Breast epithelium (tissue), 3 donors: ENCODE data around the gene CACNA2D4.

Experiments
- POLR2AphosphoS5 ChIP-seq, 3 donors: sonication (generic); formaldehyde crosslinking; IDR thresholded peaks; one replicate each; pipeline ENCODE4 v1.6.1; 2017; ENCODE audit warnings: antibody characterized with exemption in 3 of 3
- TF ChIP-seq, protein P1 (sequence below), 3 donors: fragments of 450-650 bp; IDR thresholded peaks; one replicate each; pipeline ENCODE4 v1.5.1; 2016 to 2017; ENCODE audit warnings: antibody characterized with exemption in 3 of 3, mild to moderate bottlenecking in 3 of 3, moderate library complexity in 3 of 3

DNA sequence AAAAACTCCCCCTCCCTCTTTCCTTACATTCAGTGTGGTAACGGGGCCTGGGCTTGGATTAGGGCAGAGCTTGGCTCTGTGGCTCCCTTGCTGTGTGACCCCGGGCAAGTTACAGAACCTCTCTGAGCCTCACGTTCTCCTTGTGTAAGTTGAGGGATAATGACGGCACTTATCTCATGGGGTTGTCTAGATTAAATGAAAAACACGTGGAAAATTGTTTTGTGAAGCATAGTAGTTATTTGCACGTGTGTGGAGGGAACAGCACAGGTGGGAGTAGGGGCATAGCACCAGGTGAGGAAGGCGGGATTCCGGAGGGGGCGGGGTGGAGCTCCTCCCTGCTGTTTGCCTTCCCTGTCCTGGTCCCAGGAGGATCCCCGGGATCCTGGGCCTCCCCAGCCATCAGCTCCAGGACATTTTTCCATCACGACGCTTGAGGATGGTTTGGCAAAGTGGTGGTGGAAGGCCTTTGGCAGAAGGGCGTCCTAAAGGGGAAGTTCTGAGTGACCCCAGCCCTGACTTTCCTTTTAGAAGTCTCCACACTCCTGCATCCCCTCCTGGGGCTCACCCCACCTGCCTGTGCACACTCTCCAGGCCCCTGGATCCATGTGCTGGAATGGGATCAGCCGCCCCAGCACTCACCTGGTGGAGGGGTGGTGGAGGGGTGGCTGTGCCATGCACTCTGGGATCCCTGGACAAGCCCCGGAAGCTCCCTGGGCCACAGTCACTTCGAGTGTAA, 75.4 kb downstream of the CACNA2D4 start:
- TF ChIP-seq, protein P1, sequence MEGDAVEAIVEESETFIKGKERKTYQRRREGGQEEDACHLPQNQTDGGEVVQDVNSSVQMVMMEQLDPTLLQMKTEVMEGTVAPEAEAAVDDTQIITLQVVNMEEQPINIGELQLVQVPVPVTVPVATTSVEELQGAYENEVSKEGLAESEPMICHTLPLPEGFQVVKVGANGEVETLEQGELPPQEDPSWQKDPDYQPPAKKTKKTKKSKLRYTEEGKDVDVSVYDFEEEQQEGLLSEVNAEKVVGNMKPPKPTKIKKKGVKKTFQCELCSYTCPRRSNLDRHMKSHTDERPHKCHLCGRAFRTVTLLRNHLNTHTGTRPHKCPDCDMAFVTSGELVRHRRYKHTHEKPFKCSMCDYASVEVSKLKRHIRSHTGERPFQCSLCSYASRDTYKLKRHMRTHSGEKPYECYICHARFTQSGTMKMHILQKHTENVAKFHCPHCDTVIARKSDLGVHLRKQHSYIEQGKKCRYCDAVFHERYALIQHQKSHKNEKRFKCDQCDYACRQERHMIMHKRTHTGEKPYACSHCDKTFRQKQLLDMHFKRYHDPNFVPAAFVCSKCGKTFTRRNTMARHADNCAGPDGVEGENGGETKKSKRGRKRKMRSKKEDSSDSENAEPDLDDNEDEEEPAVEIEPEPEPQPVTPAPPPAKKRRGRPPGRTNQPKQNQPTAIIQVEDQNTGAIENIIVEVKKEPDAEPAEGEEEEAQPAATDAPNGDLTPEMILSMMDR (IDR thresholded peaks at IDR 0.05): no peak
- no peak for TF ChIP-seq POLR2AphosphoS5 (IDR thresholded peaks at IDR 0.05)
